HG03103 (cell line): ENCODE results near the gene PIGU.
"Not testable (repeated sequence)": the region's sequence is repeated elsewhere in the genome, so short reads cannot be mapped to it uniquely, and the experiment has no call there.

Experiments used
- ATAC-seq: cut with Tn5 transposase; IDR thresholded peaks from one replicate; pipeline ENCODE4 v1.9.1; 2021; ENCODE audit warnings: low read depth; ENCODE audit not compliant: unreplicated experiment

PIGU gene

DNA sequence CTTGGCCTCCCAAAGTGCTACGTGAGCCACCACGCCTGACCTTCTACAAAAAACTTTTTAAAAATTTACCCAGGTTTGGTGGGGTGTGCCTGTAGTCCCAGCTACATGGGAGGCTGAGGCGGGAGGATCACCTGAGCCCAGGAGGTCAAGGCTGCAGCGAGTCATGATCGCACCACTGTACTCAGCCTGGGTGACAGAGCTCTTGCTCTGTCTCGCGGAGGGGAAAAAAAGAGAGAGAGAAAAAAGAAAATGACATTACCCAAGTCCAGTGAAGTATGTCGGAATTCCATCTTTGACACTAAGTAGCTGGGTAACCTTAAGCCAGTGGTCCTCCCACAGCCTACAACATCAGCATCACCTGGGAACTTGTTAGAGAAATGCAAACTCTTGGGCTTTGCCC lies 137.1 kb downstream of the PIGU start:
- no peak for ATAC-seq

DNA sequence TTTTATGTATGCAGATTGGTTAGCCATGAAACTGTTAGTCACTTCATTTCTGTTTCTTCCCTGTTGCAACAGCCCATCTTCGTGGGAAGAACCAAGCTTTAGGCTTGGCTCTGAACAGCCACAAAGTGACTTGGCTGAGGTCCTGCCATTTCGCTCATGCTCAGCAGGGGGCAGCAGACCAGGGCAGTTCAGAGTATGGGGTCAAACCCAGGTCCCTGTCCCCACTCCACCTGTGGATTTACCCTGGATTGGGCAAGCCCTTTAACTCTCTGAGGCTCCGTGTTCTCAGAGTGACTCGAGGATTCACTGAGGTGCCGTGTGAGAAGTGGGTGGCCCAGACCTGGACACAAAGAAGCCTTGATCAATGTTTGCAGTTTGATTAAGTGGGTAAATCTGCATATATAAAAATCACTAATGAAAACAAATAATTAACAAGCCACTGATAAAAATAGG lies 138.2 kb downstream of the PIGU start:
- ATAC-seq = no peak

DNA sequence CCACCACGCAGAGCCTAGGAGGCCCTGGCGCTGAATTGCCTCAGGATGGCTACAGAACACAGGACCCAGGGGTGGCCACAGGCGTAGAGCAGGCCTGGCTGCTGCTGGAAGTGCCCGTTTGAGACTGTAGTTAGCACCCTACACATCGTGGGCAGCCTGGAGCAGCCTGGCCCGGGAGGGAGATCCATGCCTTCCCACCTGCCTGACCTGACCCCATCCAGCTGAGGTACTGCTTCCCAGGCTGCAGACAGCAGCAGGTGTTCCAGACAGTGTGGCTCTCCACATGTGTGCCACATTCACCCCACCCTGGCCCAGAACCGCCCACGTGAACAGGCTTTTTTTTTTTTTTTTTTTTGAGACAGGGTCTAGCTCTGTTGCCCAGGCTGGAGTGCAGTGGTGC lies 139.2 kb downstream of the PIGU start:
- ATAC-seq = no peak

DNA sequence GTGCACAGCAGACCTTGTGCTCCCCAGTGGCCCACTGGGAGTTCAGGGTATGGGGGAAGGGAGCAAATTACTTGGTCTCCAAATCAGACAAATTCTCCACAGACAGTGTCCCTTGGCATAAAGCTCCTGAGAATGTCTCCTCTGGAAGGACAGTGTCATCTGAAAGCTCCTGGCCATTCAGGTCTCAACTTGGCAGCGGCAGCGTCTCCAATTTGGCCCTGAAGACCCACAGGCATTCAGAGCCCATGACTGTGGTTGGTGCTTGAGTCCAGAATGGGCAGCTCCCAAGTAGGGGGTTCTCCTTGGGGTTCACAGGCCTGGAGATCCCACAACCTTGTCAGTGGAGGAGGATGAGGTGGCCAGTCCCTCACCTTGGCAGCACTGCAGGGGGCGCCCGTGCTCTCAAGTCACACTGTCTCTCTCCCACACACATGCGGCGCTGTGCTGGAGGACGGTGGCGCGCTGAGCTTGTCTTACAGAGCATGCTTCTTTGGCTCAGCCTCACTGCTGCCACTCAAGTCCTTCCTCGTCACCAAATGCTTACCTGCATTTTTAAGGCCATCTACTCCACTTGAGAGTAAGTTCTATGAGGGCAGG lies 140.0 kb downstream of the PIGU start:
- no peak for ATAC-seq

DNA sequence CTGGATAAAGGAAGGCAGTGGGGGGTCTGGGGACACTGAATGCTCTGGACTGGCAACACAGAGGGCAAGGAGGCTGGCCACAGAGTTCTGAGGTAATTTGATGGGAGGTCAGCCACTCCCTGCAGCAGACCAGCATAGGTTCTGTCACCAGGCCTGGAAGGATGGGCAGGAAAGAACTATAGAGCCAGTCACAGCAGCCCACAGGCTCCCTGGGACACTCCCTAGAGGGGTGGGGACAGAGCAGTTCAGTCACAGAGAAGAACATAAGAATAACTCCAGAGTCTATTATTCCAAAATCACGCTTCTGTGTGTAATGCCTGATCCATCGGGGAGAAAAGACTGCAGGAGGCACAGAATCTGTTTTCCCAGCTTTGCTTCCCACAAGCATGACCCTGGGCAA lies 141.0 kb downstream of the PIGU start:
- ATAC-seq = no peak

DNA sequence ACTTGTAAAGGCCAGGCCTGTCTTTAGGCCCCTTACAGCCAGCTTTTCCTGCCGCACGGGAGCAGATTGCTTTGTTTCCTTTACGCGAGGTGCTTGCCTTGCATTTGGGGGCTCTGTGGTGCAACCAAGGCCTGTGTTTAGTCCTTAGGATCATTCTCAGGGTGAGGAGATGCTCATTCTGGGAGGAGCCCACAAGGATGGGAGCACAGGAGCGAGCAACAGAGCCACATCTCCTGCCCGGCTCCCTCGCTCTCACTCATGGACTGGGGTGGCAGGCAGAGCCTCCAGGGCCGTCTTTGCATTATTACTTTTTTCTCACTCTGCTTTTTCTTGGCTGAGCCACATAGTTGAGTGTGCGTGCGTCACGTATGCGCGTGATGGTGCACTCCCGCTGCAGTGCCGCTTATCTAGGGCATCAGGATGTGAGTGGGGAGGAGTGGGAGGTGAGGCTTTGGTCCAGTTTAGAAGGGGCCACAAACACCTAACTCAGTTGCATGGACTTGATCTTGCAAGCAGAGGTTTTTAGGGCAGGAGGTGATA lies 141.5 kb downstream of the PIGU start:
- ATAC-seq = no peak

DNA sequence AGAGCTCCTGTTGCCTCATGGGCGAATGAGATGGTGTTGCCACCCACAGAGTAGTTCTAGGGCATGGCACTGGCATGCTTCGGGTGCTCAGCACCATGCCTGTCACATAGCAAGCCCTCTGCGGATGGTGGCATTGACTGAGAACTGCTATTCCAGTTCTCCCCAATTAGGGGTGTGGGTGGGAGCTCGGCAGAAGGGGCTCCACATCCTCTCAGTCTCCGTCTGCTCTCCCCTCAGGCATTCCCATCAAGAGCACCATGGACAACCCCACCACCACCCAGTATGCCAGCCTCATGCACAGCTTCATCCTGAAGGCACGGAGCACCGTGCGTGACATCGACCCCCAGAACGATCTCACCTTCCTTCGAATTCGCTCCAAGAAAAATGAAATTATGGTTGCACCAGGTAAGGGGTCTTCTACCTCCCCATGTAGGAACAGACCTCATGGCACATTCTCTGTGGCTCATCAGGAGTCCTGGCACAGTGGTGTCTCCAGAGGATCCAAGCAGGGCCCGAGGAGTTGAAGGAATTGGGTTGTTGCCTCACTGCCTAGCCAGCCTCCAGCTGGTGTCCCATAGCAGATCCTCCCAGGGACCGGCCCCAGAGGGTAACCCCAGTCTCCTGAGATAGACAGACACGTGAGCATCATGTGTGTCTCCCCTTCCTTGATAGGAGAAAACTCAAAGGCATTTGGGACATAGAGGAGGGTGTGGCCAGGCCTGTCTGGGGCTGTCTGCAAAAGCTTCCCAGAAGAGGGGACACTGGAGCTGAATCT lies 142.3 kb downstream of the PIGU start:
- no peak for ATAC-seq

DNA sequence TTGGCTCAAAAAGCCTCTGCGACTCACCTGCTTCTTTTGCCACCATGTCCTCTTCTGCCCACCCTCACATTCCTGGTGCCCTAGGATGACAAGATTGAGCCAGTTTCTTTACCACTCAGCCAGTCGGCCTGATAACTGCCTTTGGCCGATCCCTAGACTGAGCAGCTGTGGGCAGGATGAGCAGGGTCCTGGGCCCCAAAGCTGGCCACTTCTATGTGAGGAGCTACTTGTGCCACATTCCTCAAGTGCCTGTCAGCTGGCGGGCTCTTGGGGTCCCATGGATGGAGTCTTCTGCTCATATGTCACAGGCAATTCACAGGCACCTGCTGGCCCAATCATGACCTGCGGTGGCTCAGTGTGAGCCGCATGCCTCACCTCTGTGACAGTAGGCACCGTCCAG lies 144.1 kb downstream of the PIGU start:
- no peak for ATAC-seq

DNA sequence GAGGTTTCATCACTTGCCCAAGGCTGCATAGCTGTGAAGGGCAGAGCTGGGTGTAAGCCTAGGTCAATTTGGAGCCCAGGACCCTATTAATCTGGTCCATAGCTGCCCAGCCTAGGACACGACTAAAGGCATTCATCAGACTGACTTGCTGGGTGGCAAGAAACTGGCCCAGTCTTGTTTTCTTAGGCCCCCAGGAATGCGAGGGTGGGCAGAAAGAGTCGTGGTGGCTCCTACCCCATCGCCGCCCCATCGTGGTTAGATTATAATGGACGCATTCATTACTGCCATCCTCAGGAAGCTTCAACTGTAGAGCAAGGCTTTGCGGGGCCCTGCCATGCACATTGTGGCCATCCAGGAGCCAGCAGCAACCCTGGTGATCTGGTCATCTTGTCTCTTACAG lies 144.6 kb downstream of the PIGU start:
- ATAC-seq = no peak

DNA sequence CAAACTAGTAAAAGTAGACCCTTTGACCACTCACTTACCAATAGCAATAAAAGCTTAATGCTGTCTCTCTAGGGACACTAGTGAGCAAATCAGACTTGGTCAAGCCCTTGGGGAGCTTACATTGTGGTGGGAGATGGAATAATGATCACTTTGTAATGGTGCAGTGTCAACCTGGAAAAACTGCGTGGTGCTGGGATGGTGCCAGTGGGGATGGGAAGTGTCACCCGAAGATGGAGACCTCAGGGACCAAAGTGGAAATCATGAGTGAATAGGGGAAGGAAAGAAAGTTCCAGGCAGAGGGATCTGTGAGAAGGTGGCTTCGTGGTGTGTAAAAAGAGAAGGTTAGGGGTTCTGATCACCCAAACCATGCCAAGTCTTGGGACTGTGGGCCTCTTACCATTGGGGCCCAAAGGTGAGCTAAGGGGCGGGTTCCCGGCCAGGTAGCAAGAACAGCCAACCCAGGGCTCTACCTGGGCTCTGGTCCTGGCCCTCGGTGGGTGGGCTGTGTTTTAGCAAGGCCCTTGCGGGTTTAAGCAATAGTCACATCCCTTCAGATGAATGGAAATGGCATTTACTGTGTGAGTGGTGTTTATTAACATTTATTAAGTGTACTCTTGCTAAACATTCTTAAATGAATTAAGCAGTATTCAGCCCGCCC lies 145.2 kb downstream of the PIGU start:
- ATAC-seq = no peak

DNA sequence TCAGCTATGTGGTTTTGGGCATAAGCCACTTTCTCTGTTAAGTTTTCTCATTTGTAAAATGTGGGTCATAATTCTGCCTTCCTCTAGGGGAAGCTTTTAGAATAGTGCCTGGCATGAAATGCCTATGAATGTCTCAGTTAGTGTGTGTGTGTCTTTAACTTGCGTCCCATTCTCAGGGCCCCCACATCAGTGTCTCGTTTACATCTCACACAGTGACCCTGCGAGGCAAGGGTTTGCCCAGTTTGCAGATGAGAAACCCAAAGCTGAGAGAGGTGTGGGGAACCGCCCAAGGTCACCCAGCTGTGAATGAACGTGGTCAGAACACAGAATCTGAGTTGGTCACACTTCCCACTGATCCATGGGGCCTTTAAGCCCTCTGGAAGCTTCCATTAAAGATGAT lies 146.6 kb downstream of the PIGU start:
- ATAC-seq = no peak

DNA sequence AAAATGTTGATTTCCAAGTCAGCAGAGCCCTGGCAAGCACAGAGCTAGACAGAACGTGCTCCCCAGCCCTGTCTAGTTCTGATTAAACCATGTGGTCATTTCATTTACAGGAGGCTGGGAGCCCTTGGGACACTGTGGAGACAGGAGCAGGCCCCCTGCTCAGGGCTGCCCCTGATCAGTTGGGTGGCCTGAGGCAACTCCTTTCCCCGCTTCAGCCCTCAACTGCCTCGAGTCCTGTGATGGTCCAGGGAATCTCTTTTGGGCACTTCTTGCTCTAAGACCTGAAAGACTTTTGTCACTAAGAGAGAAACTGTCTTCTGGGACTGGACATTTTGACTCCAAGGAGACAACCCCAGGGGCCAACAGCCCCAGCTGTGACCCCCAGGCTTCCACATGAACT lies 147.2 kb downstream of the PIGU start:
- no peak for ATAC-seq

DNA sequence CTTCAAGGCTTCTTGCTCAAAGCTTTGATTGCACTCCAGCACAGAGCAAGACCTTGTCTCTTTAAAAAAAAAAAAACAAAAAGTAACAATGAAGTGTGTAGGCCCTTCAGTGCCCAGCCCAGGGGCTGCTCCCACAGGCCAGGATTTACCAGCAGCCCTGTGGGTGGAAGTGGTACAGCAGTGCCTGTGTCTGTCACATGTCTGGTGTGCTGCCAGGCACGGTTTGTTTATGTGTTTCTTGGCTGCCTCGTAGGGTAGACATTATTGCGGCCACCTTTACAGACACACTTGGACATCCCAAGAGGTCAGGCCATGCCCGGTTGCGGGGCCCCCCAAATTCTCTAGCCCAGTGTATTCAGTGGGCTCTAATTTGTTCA lies 148.0 kb downstream of the PIGU start:
- ATAC-seq = no peak

DNA sequence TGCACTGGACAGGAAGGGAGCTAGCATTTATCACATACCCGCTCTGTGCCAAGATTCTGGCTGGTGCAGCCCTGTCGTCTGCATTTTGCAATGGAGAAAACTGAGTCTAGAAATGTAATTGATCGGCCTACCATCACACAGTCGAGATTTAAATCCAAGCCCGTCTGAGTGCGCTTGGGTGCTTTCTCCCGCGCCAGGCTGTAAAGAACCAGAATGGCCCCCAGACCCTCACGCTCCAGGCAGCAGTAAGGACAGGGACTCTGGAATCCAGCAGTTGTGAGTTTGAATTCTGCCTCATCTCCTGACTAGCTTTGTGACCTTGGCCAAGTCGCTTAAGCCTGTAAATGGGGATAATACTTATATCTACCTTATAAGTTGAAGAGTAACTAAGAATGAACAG lies 149.9 kb downstream of the PIGU start:
- ATAC-seq = no peak

DNA sequence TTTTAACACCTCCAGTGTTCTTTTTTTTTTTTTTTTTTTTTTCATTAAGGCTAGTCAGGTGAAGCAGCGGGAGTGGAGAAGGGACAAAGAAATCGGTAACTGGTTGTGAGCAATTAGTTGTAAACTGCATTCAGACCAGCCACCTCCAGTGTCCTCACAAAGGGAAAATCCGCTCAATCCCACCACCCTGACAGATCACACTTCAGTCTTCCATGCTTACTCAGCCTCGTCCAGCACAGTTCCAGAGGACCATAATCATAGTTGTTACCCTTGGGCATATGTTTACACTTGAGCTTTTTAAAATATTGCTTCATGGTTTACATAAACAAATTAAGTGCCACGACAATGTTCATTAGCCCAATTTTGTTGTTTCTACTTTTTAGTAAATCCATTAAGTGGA lies 150.4 kb downstream of the PIGU start:
- ATAC-seq = no peak

DNA sequence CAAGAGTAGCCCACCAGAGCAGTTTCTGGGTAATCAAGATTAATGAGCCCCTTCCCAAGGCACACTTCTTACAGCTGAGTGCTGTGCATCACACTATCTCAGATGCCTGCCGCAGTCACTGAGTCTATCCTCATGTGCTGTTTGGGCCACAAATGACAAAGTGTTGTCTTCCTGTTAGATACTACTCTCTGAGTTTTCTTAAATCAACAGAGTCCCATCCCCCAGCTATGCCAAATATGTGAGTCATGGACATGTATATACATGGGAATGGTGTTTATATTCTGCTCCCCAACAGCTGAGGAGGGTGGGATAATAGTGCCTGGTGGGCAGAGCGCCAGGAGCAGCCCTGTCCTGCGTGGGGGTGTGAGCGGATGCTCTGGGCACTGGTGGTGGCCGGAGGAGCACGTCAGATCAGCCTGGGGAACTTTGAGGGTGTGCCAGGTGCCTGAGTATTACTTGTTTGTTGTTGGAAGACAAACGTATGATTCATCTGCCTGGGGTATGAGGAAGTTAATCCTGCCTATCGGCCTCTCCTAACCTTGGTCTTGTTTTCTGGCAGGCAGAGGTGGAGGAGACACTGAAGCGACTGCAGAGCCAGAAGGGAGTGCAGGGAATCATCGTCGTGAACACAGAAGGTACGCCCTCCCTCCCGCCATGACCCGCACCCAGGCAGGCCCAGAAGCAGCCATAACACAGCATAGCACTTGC lies 151.0 kb downstream of the PIGU start:
- no peak for ATAC-seq

DNA sequence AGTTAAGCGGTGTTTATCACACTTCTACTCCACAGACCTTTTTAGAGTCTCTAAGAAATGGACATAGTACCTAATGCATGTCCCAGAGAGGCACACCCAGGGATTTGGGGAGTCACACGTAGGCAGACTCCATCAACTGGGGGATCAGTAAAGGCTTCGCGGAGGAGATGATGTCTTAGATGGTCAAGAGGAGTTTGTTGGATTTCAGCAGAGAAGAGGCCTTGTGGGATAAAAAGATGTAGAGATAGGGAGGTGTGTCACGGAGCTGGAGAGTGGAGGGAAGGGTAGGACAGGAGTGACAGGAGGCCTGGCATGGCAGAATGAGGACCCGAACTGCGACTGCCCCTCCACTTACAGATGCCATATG lies 151.6 kb downstream of the PIGU start:
- no peak for ATAC-seq

DNA sequence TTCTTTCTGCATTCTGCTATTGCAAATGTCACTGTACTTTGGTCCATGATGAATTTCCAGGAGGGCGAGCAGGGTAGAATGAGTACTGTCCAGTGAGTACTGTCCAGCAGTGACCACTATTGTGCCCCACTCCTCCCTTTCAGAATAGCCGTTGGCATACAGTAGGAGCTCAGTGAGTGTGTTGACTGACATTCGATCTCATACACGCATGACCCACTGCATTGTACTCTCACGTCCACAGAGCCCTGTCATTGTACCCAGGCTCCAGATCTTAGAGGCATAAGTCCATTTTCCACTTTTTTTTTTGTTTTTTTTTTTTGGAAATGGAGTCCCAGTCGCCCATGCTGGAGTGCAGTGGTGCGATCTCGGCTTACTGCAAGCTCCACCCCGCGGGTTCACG lies 152.5 kb downstream of the PIGU start:
- no peak for ATAC-seq

DNA sequence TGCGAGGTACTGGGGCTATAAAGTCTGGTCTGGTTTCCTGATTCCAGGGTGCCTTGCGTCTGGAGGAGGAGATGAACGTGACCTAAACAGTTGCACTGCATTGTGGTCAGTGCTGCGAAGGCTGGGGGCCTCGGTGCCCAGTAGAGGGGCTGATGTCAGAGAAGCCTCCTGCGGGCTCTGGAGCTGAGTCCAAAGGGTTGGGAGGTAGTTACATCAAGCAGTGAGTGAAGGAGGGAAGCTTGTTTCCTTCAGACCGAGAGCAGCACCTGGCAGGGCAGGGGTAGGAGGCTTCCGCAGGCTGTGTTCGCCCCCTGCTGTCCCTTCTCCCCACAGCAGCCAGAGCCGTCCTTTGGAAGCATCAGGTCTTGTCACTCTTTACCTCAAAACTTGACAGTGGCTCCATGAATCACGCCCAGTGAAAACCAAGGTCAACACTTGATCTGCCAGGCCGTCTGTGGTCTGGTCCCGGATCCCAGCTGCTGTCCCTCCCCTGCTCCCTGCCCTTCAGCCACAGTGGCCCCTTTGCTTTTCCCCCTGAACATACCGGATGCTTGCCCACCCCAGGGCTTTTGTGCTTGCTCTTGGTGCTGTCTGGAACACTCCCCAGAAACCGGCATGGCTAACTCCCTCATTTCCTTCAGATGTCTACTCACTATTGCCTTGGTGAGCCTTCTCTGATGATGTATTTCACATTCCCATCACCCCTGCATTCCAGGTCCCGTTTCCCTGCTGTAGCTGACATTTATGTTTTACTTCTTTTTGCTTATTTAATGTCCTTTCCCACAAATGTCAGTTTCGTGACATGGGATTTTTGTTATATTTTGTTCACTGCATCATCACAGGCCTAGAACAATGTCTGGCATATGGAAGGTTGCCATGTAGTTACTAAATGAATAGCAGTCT lies 153.7 kb downstream of the PIGU start:
- no peak for ATAC-seq

DNA sequence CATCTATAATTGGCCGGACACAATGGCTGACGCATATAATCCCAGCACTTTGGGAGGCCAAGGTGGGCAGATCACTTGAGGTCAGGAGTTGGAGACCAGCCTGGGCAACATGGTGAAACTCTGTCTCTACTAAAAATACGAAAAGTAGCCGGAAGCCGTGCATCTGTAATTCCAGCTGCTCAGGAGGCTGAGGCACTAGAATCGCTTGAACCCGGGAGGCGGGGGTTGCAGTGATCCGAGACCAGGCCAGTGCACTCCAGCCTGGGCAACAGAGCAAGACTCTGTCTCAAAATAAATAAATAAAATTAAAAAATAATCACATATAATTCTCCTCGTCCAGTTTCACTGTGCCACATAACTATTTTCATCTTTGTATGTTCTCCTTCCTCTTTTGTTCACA lies 157.1 kb downstream of the PIGU start:
- ATAC-seq = not testable (repeated sequence)
